ENCODE data around the gene TMEM192.
A peak's percentile ranks its signal among the peaks of the same experiment; 100 is the strongest.
"Not testable (repeated sequence)": the region's sequence is repeated elsewhere in the genome, so short reads cannot be mapped to it uniquely, and the experiment has no call there.

Gene TMEM192

DNA sequence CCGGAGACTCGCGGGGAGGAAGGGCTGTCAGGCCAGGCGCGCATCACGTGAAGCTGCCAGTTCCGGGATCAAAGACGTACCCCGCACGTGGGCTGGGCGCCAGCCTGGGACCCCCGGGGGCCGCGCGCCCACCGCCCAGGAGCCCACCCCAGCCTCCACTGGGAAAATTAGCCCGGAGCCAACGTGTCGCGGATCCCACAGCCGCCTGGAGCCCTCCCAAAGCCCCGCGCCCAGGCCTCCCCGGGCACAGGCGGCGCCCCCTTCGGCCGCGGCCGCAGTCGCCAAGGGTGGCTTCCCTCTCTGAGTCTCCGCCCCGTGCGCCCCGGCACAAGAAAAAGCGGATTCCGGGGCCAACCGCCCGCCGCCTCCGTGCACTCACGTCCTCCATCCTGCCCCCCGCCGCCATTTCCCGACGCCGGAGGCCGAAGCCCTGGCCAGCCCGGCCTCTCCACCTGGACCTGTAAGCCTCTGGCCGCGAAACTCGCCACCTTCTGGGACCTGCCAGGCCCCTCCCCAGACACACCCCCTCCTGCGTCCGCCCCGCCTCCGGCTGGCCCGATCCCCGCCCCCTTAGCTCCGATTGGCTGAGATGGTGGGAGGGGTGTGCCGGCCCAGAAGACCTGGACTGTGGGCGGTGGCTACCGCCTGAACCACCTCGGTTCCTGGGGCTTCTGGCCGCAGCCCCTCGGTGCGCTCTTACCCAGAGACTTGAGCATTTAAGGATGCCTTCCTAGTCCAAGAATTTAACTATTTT is at the start of gene TMEM192:
Gene TMEM192, minus strand, starts transcription at position 493 of the 754 bp plus-strand sequence. Its CDS starts 87 bp downstream, at position 406.
- peak; percentile 93 for DNase-seq

DNA sequence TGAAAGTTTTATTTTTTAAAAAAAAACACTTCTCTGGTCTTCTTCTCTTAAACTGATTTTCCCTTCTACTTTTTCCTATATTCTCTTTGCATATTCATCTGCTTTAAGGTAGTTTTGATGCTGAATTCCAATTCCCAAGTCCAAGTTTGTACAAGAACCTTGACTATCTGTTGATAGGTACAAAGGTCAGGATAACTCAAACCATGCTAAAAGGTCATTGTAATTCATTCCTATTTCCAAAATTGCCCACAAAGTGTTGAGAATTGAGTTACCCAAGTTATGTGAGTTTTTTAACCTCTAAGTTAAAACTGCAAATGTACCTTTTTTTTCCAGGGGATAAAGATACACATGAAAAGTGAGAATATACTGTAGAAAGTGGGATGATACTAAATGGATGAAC is 46.1 kb upstream of the TMEM192 start:
- DNase-seq = no peak

DNA sequence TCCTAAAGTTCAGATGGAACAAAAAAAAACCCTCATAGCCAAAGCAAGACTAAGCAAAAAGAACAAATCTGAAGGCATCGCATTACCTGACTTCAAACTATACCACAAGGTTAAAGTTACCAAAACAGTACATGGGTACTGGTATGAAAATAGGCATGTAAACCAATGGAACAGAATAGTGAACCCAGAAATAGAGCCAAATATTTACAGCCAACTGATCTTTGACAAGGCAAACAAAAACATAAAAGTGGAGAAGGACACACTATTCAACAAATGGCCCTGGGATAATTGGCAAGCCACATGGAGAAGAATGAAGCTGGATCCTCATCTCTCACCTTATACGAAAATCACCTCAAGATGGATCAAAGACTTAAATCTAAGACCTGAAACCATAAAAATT is 44.2 kb upstream of the TMEM192 start:
- DNase-seq = no peak

DNA sequence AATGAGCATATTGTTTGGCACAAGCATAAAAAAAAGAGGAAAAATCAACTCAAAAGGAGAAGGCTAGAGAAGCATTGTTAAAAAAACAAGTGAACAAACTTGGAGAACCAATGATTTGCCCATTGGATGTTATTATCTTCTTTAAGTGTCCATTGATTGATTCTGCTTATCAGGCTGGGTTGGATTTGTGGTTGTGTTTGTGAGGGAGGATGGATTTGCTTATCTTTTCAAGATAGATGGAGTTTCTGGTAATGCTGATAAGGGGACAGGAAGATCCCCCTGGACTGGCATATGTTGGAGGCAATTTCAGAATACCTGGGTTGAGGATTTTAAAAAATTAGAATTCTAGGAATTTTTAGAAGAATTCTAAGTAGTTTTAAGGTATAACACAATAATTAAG is 41.8 kb upstream of the TMEM192 start:
- DNase-seq = no peak

- no peak for DNase-seq
Observed at GRCh38 chr4:165152527-165152926, 39.9 kb upstream of the TMEM192 start.

DNA sequence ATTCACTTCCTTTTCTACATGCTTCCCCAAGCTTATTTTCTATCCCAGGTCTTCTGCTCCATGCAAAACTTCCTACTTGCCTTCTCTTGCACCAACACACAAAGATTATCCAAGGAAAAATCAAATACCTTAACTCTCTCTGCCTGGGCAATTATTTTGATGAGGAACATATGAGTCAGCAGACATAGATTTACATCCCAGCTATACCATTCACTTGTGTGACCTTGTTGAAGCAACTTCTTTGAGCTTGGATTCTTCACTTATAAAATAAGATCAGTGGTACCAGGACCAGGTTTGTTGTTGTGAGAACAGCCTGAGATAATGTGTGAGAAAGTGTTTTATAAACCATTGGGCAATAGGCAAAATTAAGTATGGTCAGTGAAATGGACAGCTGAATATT is 39.1 kb upstream of the TMEM192 start:
- DNase-seq = no peak

DNA sequence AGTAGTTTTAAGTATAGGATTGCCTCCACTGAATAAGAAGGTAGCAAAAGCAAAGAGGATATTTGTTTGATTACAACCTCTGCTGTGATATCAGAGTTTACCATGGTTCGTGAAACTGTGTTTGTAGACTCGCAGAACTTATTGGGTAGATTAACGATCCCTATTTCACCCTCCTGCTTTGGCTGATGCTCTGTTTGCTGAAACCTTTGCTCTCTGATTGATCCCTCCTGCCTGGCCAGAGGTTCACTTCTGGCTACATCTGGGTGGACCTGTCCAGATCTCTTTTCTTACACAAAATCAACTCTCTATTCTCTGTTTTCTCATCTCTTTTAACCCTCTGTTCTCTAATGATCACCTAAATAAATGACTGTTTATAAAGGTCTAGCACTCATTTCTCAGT is 37.9 kb upstream of the TMEM192 start:
- DNase-seq = no peak

GRCh38 chr4:165138843-165139242 is 26.2 kb upstream of the TMEM192 start:
- no peak for DNase-seq

DNA sequence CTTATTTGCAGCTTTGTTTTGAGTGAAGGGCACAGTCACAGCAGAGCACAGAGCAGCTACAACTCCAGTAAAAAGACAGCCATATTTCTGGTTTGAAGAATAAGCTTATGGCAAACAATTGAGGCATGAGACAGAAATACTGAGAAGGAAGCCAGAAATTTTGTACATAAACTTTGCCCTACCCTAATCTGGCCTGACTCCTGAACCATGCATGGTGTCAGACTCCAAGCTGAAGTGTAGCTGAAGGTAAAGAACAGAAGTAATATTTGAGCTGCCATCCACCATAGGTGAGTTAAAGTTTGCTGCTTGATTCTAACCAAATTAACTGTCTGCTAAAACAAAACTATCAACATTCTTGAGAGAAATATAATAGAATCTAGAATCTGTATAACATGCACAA is 24.5 kb upstream of the TMEM192 start:
- no peak for DNase-seq

- no peak for DNase-seq
Observed at GRCh38 chr4:165136529-165136928, 23.9 kb upstream of the TMEM192 start.

- DNase-seq = no peak
Observed at GRCh38 chr4:165133150-165133549, 20.5 kb upstream of the TMEM192 start.

DNA sequence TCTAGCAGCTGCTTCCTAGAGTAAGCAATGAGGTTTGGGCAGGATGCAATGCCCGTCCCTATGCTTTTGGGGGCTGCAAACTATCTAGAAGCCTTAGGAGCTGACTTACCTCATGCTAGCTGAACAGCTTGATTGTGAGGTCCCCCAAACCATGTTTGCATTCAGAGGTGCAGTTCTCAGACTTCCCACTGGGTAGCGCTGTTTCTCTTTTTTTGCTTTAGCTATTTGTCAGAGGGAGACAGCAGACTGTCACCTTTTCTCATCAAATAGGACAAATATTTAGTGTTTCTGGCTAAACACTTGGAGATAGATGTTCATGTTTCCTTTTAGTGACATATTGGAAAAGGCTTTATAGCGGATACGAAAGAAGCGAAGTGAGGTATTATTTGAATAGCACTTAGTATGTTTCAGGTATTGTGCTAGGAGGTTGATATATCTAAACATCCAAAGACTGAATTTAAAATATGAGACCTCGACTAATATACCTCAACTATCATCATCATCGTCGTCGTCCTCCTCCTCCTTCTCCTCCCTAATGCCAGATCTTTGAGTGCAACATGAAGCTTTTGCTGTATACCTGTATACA is 18.7 kb upstream of the TMEM192 start:
- DNase-seq = peak; percentile 80

DNA sequence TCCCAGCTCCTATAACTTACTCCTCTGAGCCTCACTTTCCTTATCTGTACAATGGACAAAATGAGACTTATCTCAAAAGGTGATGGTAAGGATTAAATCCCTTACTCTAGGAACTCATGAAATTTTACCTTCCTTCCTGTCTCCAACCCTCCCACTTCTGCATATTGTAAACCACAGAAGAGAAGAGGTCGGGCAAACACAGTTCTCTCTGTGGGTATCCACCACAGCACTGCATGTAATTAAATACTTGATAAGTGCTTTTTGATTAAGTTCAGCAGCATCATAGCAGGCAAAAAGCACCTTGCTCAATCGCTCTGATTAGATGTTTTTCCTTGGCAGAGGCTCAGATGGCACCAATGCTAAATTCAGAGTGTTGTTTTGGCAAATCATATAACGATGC is 17.3 kb upstream of the TMEM192 start:
- no peak for DNase-seq

DNA sequence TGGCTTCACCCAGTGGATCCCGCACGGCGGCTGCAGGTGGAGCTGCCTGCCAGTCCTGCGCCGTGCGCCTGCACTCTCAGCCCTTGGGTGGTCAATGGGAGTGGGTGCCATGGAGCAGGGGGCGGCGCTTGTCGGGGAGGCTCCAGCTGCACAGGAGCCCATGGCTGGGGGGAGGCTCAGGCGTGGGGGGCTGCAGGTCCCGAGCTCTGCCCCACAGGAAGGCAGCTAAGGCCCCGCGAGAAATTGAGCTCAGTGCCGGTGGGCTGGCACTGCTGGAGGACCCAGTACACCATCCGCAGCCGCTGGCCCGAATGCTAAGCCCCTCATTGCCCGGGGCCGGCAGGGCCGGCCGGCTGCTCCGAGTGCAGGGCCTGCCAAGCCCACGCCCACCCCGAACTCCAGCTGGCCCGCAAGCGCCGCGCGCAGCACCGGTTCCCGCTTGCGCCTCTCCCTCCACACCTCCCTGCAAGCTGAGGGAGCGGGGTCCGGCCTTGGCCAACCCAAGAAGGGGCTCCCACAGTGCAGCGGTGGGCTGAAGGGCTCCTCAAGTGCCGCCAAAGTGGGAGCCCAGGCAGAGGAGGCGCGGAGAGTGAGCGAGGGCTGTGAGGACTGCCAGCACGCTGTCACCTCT is 13.3 kb upstream of the TMEM192 start:
- not testable (repeated sequence) for DNase-seq

- no peak for DNase-seq
Observed at GRCh38 chr4:165124488-165124887, 11.8 kb upstream of the TMEM192 start.

DNA sequence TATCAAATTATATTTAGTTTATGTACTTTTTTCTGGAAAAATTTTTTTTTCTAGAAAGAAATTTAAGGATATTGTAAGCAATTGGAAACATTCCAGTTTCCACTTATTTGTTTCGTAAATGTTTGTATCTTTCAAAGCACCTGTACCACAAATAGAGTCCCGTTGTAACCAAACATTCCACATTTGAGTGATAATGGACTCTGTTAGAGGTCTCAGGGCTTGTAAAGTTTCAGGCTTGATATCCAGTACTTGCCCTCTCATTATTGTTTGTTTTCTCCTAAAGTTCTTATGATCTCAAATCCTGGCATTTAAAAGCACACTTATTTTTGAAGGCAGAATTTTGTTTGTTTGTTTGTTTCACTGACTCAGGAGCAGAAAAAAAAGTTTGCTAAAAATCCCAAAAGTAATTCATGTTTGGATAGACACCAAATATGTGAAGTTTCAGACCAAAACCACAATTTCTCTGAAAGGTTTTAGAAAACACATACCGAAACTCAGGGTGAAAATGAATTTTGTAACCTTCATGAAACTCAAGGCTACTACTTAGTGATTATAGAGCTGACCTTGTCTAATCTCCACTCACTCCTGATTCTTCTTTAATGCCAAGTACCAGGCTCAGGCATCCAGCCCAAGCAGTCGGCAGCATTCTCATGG is 5.7 kb upstream of the TMEM192 start:
- no peak for DNase-seq

GRCh38 chr4:165115301-165115700 is 2.6 kb upstream of the TMEM192 start:
- no peak for DNase-seq

- no peak for DNase-seq
Observed at GRCh38 chr4:165111906-165112367, 723 bp downstream of the TMEM192 start.

GRCh38 chr4:165106518-165106917 is 6.1 kb downstream of the TMEM192 start:
- DNase-seq = no peak

DNA sequence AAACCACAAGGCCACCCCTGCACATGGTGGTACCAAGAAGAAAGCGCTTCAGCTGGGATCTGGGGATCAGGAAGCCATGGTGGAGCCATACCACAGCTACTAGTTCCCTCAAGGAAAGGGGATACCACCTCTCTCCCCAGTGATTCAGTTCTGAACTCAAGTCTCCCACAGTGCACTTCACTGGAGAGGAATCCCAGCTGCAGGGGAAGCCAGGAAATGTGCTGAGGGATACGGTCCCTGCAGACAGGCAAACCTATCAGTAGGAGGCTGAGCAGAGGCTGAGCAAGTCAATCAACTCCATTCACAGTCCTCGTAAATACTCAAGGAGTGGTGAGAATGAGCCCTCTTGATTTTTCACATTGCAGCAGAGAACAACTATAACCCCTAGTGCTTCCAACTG is 11.0 kb downstream of the TMEM192 start:
- DNase-seq = no peak

DNA sequence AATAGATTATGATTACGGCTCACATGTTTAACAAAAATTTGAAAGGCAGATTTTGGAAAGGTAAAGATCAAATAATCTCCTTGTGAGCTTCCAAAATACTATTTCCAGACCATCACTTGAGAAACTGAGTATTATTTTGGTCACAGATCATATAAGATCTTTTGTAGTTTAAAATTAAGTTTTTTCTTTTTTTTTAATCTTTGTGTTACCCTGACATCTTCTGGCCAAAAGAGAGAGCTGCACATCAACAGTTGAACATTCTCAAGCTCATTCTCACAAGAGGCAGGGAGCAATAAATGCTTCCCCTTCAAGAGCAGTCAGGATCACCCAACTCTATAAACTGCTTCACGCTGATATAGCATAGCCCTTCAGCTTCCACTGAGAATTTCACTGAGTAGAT is 15.9 kb downstream of the TMEM192 start:
- DNase-seq = peak; percentile 3

GRCh38 chr4:165095291-165095690 is 17.4 kb downstream of the TMEM192 start:
- no peak for DNase-seq

DNA sequence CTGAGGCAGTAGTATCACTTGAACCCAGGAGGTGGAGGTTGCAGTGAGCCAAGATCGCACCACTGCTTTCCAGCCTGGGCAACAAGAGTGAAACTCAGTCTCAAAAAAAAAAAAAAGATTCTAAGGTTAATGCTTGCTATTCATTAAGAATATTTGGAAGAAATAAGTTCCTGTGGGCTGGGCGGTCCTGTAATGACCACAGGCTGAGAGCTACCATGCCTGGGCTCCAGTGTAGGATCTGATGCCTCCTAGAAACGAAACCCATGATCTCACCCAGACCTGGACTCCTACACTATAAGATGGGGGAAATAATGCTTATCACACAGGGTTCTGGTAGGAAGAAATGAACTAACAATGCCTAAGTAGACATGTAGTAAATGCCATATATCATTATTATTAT is 17.8 kb downstream of the TMEM192 start:
- no peak for DNase-seq

DNA sequence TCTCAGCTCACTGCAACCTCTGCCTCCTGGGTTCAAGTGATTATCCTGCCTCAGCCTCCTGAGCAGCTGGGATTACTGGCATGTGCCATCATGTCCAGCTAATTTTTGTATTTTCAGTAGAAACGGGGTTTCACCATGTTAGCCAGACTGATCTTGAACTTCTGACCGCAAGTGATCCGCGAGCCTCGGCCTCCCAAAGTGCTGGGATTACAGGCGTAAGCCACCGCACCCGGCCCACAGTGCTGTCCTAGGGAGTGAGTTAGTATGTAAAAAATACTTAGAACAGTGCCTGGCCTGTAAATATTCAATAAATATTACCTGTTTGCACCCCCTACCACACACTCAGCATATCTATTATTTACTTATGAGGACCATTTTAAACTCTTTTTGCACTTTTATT is 20.5 kb downstream of the TMEM192 start:
- not testable (repeated sequence) for DNase-seq

All from CD4-positive, alpha-beta T cell treated with Interleukin-10 for 1 hour (primary cell).